Skin of body (tissue), 2 donors: ENCODE data around the gene FAM167B. TPM values are rescaled to one million over a fixed set of nuclear protein-coding genes. Genes with fewer than 3 reads are reported as not detected.
"Not testable (repeated sequence)": the region's sequence is repeated elsewhere in the genome, so short reads cannot be mapped to it uniquely, and the experiment has no call there.

Experiments
- DNase-seq: peaks from one replicate; lab custom pipeline; 2025; lab: John Stamatoyannopoulos, UW
- total RNA-seq: library from RNA; depleted of rRNA; stranded (reverse); fragments of >200 nt; gene quantifications from one replicate; pipeline ENCODE4 v1.2.3, GENCODE V29; 2014

The FAM167B gene
- total RNA-seq, 1 donor from 2014 or later, result 1.3 TPM

DNA sequence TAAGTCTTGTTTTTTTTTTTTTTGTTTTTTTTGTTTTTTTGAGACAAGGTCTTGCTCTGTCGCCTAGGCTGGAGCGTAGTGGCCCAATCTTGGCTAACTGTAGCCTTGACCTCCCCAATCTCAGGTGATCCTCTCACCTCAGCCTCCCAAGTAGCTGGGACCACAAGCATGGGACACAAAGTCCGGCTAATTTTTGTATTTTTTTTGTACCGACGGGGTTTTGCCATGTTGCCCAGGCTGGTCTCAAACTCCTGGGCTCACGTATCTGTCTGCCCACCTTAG, 10.1 kb downstream of the FAM167B start:
- DNase-seq, result no peak

DNA sequence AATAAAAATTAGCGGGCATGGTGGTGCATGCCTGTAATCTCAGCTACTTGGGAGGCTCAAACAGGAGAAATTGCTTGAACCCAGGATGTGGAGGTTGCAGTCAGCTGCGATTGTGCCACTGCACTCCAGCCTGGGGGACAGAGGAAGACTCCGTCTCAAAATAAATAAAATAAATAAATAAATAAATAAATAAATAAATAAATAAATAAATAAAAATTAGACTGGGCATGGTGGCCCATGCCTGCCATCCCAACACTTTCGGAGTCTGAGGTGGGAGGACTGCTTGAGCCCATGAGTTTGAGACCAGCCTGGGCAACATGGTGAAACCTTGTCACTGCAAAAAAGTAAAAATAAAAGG, 16.2 kb downstream of the FAM167B start:
- not testable (repeated sequence) for DNase-seq

DNA sequence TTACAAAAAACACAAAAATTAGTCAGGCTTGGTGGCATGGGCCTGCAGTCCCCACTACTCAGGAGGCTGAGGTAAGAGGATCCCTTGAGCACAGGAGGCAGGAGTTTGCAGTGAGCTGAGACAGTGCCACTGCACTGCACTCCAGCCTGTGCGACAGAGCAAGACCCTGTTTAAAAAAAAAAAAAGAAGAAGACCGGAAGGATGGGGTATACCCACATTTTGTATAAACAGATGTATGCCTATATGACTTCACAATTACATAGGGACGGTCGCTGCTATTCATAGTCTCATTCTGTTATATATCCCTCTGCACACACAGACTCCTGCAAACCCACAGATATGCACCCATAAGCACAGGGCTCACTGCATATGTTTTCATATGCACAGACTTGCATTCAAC, 16.7 kb downstream of the FAM167B start:
- no peak for DNase-seq

DNA sequence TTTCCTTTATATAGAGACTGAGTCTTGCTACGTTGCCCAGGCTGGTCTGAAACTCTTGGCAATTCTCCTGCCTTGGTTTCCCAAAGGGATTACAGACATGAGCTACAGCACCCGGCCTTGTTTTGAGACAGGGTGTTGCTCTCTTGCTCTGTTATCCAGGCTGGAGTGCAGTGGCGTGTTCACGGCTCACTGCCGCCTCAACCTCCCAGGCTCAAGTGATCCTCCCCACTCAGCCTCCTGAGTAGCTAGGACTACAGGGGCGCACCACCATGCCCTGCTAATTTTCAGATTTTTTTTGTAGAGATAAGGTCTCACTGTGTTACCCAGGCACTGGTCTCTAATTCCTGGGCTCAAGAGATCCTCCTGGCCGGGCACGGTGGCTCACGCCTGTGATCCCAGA, 18.8 kb downstream of the FAM167B start:
- no peak for DNase-seq

DNA sequence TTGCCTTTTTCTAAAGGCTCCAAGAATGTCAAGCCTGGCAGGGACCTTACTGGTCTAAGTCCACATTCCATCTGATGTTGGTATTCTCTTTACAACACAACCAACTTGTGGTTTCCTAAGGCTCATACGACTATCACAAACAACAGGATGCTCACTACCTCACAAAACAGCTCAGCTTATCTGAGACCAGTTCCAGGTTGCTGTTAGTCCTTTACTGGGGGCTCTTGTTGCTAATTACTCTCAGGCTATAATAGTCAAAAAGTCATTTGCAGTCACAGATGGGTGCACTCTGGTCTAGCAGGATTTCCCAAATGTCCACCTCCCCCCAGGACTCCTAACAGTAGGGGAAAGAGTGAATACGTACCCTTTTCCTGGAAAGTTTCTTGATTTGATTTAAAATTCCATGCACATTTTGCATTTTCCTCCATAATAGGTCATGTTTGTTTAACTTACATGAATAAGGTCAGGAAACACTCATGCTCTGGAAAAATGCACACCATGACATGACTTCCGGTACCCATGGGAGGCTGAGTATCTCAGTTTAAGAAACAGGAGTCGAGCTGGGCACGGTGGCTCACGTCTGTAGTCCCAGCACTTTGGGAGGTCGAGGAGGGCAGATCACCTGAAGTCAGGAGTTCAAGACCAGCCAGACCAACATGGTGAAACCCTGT, 20.0 kb downstream of the FAM167B start:
- peak; percentile 67 for DNase-seq

DNA sequence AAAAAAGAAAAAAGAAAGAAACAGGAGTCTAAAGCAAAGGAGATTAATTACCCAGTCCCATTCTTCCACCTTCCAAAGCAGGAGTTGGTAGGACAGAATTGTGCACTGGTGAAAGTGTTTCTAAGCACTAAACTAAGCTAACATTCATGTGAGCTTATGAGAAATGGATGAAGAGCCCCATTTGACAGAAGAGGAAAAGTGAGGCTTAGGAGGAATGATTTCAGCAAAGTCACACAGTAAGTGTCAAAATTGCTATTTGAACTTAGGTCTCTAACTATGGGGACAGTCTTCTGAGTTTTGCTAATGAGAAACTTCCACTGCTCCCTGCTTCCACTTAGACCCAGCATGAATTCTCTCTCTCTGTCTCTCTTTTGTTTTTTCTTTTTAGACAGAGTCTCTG, 22.7 kb downstream of the FAM167B start:
- no peak for DNase-seq

DNA sequence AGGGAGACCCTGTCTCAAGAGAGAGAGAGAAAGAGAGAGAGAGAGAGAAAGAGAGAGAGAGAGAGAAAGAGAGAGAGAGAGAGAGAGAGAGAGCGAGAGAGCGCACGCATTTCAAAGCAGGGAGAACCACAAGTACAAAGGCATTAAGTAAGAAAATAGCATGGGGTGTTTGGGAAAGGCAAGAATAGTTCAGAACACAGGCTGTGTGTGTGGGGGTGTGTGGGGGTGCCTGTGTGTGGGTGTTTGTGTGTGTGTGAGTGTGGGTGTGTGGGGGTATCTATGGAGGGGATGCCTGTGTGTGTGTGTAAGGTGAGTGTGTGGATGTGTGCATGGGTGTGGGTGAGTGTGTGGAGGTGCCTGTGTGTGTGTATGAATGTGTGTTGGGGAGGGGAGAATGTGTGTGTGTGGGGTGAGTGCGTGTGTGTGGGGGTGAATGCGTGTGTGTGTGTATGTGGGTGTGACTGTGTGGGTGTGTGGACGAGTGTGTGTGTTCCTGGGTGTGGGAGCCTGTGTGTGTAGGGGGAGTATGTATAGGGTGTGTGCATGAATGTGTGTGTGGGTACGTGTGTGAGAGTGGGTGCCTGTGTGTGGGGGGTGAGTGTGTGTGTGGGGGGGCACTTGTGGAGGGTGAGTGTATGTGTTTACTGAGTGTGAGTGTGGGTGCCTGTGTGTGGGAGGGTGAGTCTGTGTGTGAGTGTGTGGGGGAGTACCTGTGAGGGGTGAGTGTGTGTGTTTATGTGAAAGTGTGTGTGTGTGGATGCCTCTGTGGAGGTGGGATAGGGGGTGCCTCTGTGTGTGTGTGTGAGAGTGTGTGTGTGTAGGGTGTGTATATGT, 25.8 kb downstream of the FAM167B start:
- DNase-seq, result no peak

DNA sequence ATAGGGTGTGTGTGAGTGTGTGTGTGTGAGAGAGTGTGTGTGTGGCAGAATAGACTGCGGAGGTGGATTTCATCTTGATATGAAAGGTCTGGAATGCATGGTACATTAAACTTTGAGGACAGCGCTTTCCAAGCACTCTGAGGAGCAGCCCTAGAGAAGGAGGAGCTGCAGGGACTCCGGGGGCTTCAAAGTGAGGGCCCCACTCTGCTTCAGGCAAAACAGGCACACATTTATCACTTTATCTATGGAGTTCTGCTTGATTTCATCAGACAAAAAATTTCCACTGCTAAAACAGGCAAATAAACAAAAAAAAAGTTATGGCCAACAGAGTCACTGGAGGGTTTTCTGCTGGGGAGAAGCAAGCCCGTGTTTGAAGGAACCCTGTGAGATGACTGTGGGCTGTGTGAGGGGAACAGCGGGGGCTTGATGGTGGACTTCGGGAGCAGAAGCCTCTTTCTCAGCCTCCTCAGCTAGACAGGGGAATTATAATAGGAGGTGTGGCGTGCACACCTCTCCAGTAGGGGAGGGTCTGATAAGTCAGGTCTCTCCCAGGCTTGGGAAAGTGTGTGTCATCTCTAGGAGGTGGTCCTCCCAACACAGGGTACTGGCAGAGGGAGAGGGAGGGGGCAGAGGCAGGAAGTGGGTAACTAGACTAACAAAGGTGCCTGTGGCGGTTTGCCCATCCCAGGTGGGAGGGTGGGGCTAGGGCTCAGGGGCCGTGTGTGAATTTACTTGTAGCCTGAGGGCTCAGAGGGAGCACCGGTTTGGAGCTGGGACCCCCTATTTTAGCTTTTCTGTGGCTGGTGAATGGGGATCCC, 26.6 kb downstream of the FAM167B start:
- no peak for DNase-seq

DNA sequence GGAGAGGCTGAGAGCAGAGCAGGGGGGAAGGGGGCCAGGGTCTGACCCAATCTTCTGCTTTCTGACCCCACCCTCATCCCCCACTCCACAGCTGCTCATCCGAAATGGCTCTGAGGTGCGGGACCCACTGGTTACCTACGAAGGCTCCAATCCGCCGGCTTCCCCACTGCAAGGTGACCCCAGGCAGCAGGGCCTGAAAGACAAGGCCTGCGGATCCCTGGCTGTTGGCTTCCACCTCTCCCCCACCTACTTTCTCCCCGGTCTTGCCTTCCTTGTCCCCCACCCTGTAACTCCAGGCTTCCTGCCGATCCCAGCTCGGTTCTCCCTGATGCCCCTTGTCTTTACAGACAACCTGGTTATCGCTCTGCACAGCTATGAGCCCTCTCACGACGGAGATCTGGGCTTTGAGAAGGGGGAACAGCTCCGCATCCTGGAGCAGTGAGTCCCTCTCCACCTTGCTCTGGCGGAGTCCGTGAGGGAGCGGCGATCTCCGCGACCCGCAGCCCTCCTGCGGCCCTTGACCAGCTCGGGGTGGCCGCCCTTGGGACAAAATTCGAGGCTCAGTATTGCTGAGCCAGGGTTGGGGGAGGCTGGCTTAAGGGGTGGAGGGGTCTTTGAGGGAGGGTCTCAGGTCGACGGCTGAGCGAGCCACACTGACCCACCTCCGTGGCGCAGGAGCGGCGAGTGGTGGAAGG, 27.8 kb downstream of the FAM167B start:
- DNase-seq, result no peak

DNA sequence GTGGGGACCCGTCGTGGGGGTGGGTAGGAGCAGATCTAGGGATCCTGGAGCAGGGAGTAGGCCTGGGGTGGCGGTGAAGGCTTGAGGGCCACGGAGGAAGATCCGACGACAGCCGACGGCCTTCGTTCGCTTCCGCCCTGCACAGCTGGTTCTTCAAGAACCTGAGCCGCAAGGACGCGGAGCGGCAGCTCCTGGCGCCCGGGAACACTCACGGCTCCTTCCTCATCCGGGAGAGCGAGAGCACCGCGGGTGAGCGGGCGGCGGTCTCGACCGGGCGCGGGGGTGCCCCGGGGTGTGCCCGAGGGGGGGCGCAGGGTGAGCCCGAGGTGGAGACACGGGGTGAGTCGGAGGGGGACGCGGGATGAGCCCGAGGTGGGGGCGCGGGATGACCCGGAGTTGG, 28.4 kb downstream of the FAM167B start:
- DNase-seq, result no peak

DNA sequence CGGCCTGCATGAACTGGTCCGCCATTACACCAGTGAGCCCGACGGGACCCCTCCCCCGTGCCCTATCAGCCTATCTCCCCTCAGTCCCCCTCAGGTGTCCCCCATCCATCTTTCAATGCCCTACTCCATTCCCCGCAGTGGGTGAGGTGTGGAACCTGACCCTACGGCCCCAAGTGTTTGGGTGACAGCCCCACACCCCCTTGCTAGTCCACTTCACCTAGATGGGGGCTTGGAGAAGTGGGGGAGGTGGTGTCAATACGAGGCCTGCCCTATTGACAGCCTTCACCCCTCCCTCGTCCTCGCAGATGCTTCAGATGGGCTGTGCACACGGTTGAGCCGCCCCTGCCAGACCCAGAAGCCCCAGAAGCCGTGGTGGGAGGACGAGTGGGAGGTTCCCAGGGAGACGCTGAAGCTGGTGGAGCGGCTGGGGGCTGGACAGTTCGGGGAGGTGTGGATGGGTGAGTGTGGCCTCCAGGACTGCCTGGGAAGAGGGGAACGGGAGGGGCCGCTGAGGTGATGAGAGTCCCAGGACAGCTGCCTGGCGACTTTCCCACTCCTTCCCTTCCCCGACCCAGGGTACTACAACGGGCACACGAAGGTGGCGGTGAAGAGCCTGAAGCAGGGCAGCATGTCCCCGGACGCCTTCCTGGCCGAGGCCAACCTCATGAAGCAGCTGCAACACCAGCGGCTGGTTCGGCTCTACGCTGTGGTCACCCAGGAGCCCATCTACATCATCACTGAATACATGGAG, 29.2 kb downstream of the FAM167B start:
- no peak for DNase-seq

DNA sequence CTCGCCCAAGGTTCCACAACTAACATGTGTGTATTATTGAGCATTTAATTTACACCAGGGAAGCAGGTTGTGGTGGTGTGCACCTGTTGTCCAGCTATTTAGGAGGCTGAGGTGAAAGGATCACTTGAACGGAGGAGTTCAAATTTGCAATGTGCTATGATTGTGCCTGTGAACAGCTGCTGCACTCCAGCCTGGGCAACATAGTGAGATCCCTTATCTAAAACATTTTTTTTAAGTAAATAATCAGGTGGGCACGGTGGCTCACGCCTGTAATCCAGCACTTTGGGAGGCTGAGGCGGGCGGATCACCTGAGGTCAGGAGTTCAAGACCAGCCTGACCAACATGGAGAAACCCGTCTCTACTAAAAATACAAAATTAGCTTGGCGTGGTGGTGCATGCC, 37.8 kb downstream of the FAM167B start:
- not testable (repeated sequence) for DNase-seq

DNA sequence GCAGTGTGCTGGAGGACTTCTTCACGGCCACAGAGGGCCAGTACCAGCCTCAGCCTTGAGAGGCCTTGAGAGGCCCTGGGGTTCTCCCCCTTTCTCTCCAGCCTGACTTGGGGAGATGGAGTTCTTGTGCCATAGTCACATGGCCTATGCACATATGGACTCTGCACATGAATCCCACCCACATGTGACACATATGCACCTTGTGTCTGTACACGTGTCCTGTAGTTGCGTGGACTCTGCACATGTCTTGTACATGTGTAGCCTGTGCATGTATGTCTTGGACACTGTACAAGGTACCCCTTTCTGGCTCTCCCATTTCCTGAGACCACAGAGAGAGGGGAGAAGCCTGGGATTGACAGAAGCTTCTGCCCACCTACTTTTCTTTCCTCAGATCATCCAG, 38.6 kb downstream of the FAM167B start:
- DNase-seq, result no peak

DNA sequence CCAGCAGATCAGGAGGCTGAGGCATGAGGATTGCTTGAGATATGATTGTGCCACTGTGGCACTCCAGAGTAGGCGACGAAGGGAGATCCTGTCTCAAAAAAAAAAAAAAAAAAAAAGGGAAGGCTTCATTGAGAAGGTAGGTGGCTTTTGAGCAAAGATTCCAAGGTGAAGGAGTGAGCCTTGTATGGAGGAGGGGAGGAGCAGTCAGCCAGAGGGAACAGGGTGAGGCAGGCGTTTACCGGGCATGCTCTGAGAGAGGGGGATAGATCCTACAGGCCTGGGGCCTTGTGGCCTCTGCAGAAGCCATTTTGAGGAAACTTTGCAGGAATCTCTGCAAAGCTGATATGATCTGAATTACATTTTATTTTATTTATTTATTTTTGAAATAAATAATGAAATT, 39.7 kb downstream of the FAM167B start:
- no peak for DNase-seq

DNA sequence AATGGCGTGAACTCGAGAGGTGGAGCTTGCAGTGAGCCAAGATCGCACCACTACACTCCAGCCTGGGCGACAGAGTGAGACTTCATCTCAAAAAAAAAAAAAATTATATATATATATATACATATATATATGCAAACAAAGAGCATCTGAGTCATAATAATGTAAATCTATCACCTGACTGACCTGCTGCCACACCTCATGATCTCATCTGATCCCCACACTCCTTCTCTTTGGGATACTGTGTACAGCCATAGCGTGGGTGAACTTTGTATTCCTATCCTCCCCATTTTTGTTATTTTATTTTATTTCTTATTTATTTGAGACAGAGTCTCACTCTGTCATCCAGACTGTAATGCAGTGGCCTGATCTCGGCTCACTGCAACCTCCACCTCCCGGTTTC, 42.2 kb downstream of the FAM167B start:
- DNase-seq, result no peak

DNA sequence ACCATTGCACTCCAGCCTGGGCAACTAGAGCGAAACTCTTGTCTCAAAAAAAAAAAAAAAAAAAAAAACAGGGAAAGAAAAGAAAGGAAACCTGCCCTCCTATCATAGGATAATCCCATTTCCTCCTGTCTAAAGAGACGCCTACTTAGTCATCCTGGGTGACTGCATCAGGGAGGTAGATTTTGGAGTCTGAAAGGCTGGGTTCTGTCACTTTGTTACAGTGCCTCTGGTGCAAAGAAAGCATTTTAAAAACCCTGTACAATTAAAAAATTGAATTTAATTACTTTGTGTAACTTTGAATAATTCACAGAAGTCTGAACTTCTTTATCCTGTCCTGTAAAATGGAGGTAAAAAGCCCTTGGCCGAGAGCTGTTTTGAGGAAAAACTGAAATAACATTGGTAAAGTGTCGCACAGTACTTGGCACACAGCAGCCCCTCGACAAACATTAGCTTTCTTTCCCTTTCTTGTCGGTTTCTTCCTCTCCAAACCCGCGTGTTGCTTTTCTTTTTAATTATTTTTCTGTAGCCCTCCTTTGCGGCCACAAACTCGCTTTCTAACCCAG, 44.2 kb downstream of the FAM167B start:
- DNase-seq, result no peak

DNA sequence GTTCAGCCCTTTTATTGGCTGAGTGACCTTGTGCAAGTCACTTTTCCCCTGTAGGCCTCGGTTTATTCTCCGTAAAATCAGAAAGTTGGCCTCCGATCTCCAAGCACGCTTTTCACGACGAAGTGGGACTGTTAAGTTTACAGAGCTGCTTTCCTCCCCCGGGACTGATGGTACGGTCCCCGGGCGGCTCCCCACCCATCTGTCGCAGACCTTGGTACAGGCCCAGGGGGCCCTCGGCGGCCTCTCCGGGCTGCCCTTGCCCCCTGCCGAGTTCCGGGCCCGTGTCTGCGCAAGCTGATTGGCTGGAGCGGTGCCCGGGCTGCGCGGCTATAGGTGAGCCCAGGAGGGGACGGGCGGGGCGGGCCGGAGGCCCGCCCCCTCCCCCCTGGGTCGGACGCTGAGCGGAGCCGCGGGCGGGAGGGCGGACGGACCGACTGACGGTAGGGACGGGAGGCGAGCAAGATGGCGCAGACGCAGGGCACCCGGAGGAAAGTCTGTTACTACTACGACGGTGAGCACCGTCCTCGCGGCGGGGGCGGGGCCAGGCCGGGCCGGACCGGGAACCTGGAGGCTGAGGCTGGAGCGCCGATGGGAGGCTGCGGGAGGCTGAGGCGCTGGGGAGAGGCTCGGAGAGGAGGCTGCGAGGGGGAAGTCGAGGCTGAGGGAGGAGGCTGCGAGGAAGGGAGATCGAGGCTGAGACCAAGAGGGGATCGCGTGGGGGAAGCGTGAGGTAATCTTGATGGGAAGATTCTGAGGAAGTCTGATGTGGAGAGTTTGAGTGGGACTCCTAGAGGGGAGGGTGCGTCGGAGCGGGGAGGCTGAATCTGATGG, 44.9 kb downstream of the FAM167B start, which contains the start of gene HDAC1:
Gene HDAC1, plus strand, starts transcription at position 376 of the 831 bp plus-strand sequence. Its CDS starts 87 bp downstream, at position 463.
- peak; percentile 67 for DNase-seq

DNA sequence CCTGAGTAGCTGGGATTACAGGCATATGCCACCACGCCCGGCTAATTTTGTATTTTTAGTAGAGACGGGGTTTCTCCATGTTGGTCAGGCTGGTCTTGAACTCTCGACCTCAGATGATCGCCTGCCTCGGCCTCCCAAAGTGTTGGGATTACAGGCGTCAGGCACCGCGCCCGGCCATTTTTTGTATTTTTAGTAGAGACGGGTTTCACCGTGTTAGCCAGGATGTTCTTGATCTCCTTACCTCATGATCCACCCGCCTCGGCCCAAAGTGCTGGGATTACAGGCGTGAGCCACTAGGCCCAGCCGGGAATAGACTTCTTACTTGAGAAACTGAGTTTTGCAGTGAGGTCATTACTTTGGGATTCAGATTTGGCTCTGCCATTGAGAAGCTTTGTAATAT, 51.2 kb downstream of the FAM167B start:
- not testable (repeated sequence) for DNase-seq
